Inflammatory macrophage treated with lipopolysaccharide for 4 hours (primary cell): ENCODE data around the gene DDN.

Experiments used
- DNase-seq: peaks from one replicate; pipeline ENCODE4 v3.0.0-alpha.2; 2020

DDN gene

GRCh38 chr12:49010092-49010668 lies 11.0 kb upstream of the DDN start:
- no peak for DNase-seq

GRCh38 chr12:49008943-49009342 lies 9.8 kb upstream of the DDN start:
- no peak for DNase-seq

GRCh38 chr12:49000346-49000745 lies 1.2 kb upstream of the DDN start:
- DNase-seq: no peak

- no peak for DNase-seq
Observed at GRCh38 chr12:48998497-48999353, 450 bp downstream of the DDN start.

- DNase-seq: no peak
Observed at GRCh38 chr12:48997719-48998496, 1.3 kb downstream of the DDN start.

- peak; percentile 83 for DNase-seq
Observed at GRCh38 chr12:48996794-48997718, 2.1 kb downstream of the DDN start.

GRCh38 chr12:48995086-48995879 lies 3.9 kb downstream of the DDN start:
- DNase-seq: peak; percentile 67

- no peak for DNase-seq
Observed at GRCh38 chr12:48994224-48995085, 4.7 kb downstream of the DDN start.

- no peak for DNase-seq
Observed at GRCh38 chr12:48993787-48994186, 5.4 kb downstream of the DDN start.

- no peak for DNase-seq
Observed at GRCh38 chr12:48991247-48992050, 7.7 kb downstream of the DDN start.

- no peak for DNase-seq
Observed at GRCh38 chr12:48990552-48990951, 8.6 kb downstream of the DDN start.

GRCh38 chr12:48988030-48988649 lies 11.0 kb downstream of the DDN start:
- peak; percentile 65 for DNase-seq

GRCh38 chr12:48986720-48987291 lies 12.4 kb downstream of the DDN start:
- no peak for DNase-seq

GRCh38 chr12:48985901-48986300 lies 13.3 kb downstream of the DDN start:
- no peak for DNase-seq

GRCh38 chr12:48985475-48985897 lies 13.7 kb downstream of the DDN start:
- DNase-seq: no peak

GRCh38 chr12:48982397-48983080 lies 16.6 kb downstream of the DDN start:
- no peak for DNase-seq

- DNase-seq: no peak
Observed at GRCh38 chr12:48981757-48982157, 17.4 kb downstream of the DDN start.
